Measurements from ENCODE around the gene S100A13. TPM values are rescaled to one million over a fixed set of nuclear protein-coding genes. Genes with fewer than 3 reads are reported as not detected.

Gene S100A13
- total and polyA plus RNA-seq, 10 of the 15 experiments (the other 5 are each of a cell fraction or from before 2014, with no cell fraction given) = 5.7 to 30.9 (median 9.1) TPM

DNA sequence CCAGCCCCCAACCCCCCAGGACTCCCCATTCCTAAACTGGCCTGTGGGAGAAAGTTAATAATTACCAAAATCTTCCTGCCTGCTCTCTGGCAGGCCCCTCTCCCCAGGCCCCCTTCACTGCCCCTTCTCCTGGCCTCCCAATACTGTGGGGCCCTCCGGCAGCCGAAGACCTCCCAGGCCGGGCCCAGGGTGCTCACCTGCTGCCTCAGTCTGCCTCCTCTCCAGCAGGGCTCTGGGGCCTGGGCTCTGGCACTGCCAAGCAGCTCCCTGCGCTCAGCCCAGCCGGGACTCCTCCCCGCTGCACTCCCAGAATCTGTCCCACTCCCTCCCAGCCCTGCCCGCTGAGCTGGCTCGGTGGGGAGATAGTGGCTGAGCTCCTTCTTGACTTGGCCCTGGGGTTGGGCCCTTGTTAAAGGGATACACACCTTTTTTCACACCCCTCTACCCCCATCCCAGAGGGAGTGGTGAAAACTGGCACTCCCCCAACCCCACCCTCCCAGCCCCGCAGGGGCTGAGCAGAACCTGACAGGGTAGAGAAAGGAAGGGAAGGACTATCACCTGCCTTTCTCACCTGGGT is 14.5 kb downstream of the S100A13 start, which contains the start of gene S100A16 (continued):
- TF ChIP-seq BCL3 (IDR thresholded peaks at IDR 0.05; ENCODE audit: borderline replicate concordance, insufficient read depth, low read depth, low read length, poor library complexity, severe bottlenecking) (no peak), ZNF24 (IDR thresholded peaks at IDR 0.05) (no peak)

- Histone ChIP-seq H3K4me2 (ENCODE audit: control insufficient read depth, insufficient read depth) (no peak overlapping the region), H4K20me1 (ENCODE audit: control insufficient read depth, insufficient read depth) (no peaks in the 10 kb centered on the region), H3K79me2 (ENCODE audit: control insufficient read depth, insufficient read depth, low read length) (no peaks in the 10 kb centered on the region), H3K4me1 (ENCODE audit: control insufficient read depth, insufficient read depth, low read length) (peaks cover 14% of the 10 kb centered on the region), H2AFZ (ENCODE audit: control insufficient read depth, low read depth, low read length) (no peak overlapping the region), H3K9ac (ENCODE audit: control insufficient read depth, insufficient read depth, low read length) (no peak overlapping the region), H3K27ac (ENCODE audit: control insufficient read depth, insufficient read depth) (no peak overlapping the region), H3K4me3 (no peak overlapping the region), H3K36me3 (ENCODE audit: control insufficient read depth in 2 of 2, insufficient read depth in 2 of 2, low read length in 1 of 2) (no peaks in the 10 kb centered on the region), H3K27me3 (replicated peaks in 1 of 2; ENCODE audit: control insufficient read depth in 2 of 2, insufficient read depth in 2 of 2, low read length in 1 of 2) (no peaks in the 10 kb centered on the region), H3K9me3 (replicated peaks; ENCODE audit: control insufficient read depth, insufficient read depth, low read length) (no peaks in the 10 kb centered on the region)
- ATAC-seq = no peak
- no peak for DNase-seq (ENCODE audit: low read depth, low spot score)
- ChIA-PET POLR2A (interaction anchor here (1.4 kb wide), 1 partner anchor 12 kb away, joined by 3 read pairs; no protein-coding TSS in a partner anchor), SMC1A (ENCODE audit: uncharacterized antibody, unreplicated experiment) (no interaction called here), CTCF (interaction anchor here (0.7 to 7.8 kb wide), 4 partner anchors 13 to 78 kb away, joined by 3 to 66 read pairs (median 4); partner anchors contain the start of genes S100A1 and S100A13), RAD21 (ENCODE audit: unreplicated experiment) (no interaction called here)
- FAIRE-seq = no peak
- 34% methylated on average over 11 of the region's 11 CpGs for WGBS (ENCODE audit: insufficient coverage, insufficient replicate concordance, low lambda C conversion rate, missing lambda C conversion rate)
- intact Hi-C loops (cut with micrococcal nuclease; ENCODE audit: unreplicated experiment) (no loop called here), in situ Hi-C loops (cut with MboI) (no loop called here)
- TF ChIP-seq, protein P1, sequence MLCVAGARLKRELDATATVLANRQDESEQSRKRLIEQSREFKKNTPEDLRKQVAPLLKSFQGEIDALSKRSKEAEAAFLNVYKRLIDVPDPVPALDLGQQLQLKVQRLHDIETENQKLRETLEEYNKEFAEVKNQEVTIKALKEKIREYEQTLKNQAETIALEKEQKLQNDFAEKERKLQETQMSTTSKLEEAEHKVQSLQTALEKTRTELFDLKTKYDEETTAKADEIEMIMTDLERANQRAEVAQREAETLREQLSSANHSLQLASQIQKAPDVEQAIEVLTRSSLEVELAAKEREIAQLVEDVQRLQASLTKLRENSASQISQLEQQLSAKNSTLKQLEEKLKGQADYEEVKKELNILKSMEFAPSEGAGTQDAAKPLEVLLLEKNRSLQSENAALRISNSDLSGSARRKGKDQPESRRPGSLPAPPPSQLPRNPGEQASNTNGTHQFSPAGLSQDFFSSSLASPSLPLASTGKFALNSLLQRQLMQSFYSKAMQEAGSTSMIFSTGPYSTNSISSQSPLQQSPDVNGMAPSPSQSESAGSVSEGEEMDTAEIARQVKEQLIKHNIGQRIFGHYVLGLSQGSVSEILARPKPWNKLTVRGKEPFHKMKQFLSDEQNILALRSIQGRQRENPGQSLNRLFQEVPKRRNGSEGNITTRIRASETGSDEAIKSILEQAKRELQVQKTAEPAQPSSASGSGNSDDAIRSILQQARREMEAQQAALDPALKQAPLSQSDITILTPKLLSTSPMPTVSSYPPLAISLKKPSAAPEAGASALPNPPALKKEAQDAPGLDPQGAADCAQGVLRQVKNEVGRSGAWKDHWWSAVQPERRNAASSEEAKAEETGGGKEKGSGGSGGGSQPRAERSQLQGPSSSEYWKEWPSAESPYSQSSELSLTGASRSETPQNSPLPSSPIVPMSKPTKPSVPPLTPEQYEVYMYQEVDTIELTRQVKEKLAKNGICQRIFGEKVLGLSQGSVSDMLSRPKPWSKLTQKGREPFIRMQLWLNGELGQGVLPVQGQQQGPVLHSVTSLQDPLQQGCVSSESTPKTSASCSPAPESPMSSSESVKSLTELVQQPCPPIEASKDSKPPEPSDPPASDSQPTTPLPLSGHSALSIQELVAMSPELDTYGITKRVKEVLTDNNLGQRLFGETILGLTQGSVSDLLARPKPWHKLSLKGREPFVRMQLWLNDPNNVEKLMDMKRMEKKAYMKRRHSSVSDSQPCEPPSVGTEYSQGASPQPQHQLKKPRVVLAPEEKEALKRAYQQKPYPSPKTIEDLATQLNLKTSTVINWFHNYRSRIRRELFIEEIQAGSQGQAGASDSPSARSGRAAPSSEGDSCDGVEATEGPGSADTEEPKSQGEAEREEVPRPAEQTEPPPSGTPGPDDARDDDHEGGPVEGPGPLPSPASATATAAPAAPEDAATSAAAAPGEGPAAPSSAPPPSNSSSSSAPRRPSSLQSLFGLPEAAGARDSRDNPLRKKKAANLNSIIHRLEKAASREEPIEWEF (IDR thresholded peaks at IDR 0.05; ENCODE audit: insufficient replicate concordance, low read depth, low read length) = no peak
- BruUV-seq (replicated peaks) = no TSS peak
Measured at GRCh38 chr1:153612111-153612754, 15.1 kb downstream of the S100A13 start.
